ENCODE measurements around the gene PTPRN2.

The PTPRN2 gene

DNA sequence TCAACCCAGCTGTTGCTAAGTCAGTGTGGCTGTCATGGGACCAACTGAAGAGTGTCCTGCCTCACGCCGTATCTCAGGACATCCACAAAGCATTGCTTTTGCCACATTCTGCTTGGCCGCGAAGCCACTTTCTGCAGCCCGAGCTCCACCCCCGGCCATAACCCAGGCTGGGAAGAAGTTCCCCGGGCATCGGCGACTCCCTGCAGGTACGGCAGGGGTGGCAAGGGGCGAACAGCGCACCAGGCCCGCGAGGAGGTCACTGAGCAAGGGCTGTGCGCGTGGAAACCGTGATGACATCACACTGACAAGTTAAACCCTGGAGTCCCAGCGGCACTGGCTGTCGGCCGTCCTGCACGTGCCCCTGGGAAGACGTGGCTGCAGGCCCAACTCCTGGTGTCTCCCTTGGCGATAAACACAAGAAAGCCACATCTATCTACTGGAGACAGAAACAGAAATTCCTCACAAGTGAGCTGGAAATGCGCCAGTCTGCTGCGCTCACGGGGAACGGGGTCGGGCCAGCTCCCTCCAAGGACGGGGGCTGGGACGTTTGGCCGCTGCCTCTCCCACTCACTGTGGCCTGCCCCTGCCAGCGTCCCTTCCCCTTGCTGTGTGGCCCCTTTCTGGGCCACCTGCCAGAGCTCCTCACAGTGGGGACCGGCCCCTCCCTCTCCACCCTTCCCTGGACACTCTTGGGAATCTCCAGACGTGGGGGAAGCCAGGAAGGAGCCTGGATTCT, 924.5 kb downstream of the PTPRN2 start:
- no peak for DNase-seq (ENCODE audit: low spot score)

DNA sequence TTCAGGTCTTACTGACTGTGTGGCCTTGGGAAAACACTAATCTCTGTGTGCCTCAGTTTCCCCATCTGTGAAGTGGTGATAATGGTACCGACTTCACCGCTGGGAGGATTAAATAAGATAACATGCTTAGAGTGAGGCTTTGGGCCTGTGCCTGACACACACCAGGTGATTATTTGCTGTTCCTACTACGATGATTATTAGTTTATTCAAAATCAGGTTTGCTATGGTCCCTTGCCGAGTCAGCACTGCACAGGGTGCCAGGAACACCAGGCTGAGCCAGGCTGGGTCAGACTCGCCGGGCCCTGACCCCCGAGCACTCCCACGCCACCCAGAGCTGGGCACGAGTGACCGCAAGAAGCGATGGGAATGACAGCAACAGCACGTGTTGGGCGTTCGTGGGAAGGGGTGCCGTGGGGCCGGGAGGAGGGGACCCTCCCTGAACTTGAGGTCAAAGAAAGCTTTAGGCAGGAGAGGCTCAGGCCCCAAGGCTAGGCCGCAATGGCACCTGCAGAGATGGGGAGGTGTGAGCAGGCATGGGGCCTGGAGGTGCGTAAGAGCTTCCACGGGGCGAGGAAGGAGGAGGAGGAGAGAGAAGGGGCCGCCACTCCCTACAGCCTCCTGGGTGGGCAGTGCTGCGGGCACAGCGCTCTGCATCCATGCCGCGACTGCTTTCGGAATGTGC, 925.4 kb downstream of the PTPRN2 start:
- no peak for DNase-seq (ENCODE audit: low spot score)

DNA sequence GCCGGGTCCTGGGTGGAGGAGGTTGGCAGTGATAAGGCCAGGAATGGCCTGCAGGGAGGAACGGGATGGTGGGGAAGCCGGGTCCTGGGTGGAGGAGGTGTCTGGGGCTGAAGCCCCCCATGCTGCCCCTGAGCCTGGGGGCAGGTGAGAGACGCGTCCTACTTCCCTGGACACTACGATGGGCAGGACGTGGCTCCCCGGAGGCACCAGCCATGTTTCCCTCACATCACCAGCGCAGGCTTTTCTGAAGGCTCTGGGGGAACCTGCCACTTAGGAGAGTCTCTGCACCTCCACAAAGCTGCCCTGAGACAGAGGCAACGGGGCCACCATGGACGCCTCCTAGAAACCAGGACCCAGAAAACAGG, 926.0 kb downstream of the PTPRN2 start:
- no peak for DNase-seq (ENCODE audit: low spot score)

DNA sequence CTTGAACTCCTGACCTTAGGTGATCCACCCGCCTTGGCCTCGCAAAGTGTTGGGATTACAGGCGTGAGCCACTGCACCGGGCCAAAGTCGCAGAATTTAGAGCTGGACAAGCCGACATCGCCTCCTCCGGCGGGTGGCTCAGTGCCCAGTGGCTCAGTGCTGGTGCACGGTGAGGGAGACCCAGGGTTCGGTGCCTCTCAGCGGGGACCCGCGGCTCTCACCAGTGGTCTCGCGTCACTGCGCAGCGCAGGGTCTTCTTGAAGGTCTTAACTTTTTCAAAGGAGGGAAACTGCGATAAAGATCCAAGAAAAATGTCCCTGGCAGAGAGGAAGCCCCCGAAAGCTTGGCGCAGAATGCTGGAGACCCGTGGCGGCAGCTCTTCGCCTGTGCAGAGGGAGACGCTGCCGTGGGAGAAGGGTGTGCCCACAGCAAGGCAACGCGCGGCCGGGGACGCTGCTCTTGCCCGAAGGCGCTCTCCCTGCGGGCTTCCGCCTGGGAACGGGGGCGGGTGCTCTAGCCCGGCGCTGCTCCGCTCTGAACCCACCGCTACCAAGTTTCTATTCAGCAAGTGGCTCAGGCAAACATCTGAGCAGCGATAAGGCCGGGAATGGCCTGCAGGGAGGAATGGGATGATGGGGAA, 926.5 kb downstream of the PTPRN2 start:
- no peak for DNase-seq (ENCODE audit: low spot score)

DNA sequence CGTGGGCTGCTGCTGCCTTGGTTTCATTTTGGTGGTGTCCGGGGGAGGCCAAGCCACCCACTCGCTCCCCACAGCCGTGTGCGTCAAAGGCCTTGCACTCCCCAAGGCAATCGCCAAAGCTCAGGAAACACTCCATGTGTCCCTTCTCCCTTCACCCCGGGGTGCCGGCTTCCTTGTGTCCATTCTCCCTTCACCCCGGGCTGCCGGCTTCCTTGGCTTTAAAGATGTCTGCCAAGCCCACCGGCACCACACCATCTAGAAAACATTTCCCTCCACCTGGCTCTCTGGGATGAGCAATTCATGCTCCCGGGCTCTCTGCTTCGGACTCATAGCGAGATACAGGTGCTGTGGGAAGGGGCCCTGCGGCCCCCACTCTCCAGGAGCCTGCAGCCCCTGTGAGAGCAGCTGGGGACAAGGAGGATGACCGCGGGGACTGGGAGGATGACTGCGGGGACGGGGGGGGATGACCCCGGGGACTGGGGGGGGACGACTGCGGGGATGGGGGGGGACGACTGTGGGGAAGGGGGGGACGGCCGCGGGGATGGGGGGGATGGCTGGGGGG, 928.7 kb downstream of the PTPRN2 start:
- no peak for DNase-seq (ENCODE audit: low spot score)

DNA sequence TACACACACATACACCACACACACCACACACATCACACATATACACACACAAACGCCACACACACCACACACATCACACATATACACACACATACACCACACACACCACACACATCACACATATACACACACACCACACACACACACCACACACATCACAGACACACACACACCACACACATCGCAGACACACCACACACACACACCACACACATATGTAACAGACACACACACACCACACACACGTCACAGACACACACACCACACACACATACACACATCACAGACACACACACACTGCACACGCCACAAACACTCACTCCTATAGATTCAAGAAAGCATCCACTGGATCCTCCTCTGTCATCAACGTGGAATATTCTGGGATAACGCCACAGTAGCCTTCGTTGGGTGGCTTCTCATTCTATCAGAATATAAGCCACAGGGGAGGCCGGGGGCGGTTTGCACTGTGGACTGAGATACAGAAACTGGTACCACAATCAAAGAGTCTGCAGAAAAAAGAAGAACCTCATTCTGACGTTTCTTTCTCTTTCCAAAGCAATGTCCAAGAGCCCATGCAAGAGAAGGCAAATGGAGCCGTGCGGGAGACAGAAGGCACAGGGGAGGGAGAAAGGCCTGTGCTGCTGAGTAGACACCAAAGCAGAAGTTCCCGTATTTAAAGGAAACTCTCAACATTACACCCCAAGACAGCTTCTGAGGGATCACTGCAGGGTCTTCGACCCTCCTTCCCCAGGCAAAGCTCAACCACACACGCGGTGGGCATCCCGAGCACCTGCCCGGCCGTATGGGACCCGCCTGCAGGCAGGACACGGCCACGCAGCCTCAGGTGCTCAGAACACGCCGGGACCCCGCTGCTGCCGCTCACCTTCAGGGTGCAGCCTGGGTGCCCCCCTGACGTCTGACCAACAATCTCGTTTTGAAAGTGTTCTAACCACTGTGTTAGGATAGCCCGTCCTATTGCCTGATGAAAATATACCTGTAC, 929.6 kb downstream of the PTPRN2 start:
- DNase-seq (ENCODE audit: low spot score): no peak

DNA sequence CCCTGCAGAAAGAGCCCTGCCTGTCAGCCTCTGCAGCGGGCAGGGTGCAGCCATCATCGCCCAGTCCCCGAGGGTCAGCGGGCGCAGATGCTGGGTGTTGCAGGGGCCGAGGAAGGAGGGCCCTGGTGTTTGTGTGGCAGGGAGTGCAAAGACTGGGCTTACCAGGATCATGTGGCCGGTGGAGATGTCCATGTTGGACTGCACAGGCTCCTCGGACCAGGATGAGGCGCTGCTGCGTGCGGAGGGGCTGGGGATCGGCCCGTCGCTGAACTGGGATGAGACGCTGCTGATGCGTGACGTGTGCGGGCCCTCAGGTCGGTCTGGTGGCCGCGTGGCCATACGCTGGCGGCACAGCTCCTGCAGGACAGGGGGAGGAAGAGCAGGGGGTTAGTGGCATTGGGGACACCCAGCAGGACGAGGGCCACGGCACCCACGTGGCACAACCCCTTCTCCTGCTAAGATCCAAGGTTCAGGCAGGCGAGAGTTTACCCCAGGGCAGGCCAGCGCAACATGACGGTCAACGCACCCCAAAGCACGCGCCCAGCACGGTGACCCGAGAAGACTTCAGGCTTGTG, 931.3 kb downstream of the PTPRN2 start:
- DNase-seq (ENCODE audit: low spot score): no peak

DNA sequence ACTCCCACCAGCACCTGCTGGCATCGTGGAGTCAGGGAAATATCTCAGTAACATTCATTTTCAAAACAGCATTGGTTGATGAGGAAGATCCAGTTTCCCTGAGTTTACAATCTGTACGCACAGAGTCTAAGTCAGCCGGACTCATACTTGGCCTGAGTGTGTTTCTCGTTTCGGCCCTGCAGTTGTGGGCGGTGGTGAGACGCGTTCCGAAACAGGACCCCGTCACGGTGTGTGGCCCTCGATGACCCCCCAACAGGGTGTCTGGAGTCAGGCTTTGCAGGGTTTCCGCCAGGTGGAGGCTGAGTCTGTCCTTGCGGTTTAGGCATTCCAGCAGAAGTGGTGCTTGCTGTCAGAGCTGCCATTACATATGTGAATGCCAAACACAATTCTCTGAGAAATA, 933.3 kb downstream of the PTPRN2 start:
- no peak for DNase-seq (ENCODE audit: low spot score)

DNA sequence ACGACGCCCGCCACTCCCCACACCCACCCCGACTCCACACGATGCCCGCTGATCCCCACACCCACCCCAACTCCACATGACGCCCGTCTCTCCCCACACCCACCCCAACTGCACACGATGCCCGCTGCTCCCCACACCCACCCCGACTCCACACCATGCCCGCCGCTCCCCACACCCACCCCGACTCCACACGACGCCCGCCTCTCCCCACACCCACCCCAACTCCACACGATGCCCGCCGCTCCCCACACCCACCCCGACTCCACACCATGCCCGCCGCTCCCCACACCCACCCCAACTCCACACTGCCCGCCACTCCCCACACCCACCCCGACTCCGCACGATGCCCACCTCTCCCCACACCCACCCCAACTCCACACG, 933.8 kb downstream of the PTPRN2 start:
- no peak for DNase-seq (ENCODE audit: low spot score)

DNA sequence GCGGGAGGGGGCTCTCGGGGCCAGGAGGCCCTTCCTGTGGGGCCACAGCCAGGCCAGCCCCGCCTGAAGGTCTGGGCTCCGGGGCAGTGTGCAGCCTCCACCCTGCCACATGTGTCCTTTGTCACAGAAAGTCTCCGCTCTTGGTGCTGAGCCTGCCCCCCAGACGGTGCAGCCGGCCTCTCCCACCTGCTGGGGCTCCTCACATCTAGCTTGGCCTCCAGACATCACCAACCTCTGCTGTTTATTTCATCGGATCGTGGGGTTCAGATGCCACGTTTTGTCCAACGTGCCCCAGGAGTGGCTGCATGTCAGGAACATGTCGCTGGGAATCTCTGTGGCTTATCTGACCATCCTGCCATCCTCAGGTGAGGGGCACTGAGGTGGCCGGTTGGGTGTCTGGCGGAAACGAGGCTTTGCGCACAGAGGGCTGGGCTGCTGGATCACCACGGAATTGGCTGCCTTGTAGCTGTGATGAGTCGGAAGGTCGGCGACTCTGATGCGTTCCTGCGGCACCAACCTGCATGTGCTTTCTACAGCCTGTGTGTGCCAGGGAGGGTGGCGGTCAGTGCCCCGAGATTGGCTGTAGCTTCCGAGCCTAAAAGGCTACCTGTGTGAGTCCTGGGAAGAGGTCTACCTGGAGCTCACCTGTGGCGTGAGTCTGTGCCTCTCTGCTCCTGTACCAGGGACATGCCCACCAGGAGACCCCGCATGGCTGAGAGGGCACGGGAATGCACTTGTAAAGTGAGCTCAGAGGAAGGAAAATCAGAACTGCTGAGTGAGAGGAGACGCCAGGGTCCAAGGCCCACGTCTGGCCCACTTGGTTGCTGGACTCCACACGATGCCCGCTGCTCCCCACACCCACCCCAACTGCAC, 934.4 kb downstream of the PTPRN2 start:
- DNase-seq (ENCODE audit: low spot score): no peak

DNA sequence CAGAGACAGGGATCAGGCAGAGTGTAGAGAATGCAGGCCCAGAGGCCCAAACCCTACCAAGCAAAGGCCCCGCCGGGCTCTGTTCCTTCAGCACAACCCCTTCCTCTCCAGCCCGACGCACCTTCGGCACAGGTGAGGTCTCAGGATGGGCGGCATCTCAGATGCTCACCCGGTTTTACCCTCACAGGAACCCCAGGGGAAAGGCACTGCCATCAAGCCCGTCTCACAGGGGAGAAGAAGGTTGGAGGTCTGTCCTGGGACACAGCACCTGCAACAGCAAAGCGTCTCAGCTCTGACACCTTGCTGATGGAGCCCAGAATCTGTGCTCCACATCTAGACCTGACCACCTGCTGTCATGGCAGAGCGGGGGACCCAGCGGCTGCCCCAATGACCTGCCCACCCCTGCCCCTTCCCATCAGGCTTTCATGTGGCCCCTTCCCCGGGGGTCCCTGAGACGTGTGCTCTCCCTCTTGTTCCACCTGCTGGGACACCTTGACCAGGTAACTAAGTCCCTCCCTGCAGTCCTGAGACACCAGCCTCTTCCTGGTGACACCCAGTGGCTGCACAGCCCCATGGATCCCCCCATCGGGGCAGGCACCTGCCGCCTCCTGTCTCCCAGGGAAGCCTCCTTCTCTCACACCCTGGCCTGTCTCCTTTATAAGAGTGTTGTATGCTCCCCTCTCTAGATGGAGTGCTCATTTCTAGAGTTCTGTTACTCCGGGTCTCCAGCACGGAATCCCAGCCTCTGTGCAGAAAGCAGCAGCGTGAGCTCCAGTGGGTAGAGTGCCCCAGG, 935.3 kb downstream of the PTPRN2 start:
- DNase-seq (ENCODE audit: low spot score): no peak

DNA sequence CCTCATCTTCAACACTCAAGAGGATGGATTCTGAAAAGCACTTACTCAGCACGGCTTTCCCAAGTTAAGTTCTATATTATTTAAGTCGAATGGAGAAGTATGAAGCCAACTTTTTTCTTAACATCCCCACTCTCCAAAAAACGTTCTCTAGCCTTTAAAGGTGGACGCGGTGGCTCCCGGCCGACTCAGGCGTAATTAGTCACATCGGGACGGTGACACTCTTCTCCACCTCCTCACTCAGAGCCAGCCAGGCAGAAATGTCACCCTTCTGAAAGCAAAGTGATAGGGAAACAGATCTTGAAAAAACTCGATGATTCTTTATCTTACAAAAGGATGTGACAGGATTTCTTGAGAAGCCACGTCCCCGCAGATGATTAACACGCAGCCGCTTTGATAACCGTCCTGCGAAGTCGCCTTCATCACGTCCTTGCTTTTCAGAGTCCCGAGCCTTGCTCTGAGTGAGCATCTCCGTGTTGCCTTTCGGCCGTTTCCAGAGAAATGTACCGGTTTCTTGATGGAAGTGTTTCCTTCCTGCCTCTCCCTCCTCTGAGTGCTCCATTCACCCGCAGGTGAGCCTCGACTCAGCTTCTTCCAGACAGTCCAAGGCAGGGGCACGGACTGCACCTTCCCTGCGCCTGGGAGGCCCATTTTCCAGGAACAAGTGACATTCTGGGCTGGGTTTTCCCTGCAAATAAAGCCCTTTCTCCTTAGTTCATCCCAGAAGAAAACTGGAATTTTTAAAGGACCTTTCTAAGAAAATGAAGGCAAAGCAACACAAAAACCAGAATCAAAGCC, 936.1 kb downstream of the PTPRN2 start:
- no peak for DNase-seq (ENCODE audit: low spot score)

DNA sequence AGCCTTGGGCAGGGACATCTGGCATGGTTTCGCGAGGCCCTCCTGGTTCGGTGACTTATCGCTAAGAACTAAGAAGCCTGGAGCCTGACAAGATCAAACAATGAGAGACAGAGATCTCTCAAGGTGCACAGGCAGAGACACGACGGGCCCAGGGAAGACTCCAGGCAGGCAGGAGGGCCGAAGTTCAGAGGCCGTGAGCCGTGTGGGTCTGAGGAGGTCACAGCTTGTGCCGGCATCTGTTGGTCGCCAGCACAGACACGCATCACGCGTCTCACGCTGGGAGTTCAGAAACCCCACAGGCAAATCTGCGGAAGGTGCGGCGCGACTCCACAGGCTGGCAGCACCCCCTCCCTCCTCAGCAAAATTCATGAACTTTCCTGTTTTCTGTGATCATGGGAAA, 936.8 kb downstream of the PTPRN2 start:
- DNase-seq (ENCODE audit: low spot score): no peak

DNA sequence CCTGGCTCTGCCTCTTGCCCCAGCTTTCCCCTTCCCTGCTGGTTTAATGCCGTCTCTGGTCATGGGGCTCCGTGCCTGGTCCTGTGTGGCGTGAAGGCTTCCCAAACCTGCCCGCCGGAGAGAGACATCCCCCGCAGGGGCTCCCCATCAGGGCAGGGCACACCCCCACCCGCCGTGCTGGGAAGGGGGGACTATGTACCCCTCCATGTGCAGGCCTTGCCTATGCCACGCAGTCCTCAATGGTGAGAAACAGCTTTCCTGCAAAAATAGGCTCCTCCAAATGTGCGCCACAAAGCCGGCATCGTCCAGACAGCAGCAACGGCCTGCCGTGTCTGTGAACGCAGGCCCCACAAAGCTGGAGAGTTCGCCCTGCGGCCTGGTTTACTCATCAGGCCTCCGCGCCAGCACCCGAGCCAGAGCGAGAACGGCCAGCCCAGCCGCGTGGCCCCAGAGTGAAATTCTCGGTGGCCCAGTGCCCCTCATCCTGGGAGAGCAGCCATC, 937.4 kb downstream of the PTPRN2 start:
- no peak for DNase-seq (ENCODE audit: low spot score)

DNA sequence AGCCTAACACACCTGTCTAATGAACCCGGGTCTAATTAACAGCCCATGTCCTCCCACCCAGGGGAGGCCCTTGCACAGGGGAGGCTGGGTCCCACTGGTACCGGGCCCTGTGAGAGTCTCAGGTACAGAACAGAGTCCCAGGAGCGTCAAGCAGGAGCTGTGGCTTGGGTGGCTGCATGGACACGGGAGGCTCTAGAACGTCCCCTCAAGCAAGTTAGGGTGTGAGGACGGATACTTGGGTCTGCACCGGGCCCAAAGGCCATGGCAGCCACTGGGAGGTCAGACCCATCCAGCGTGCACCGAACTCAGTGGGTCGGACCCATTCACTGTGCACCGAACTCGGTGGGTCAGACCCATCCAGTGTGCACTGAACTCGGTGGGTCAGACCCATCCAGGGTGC, 941.1 kb downstream of the PTPRN2 start:
- DNase-seq (ENCODE audit: low spot score): no peak

DNA sequence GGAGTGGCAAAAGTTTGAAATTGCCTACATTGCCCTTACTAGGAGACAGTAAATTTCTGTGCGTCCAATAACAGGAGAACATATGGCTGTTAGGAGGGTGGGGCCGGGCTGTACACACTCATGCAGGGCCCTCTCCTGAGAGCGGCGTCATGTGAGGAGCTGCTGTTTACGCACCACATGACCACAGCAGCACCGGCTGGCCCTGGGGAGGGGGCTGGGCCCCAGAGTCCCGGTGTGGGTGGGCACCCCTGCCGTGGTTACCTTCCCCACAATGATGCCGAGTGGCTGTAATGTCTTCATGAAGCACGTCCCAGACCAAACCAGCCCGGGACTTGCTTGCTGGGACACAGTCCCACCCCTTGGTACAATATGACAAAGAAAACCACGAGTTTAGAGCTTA, 942.1 kb downstream of the PTPRN2 start:
- DNase-seq (ENCODE audit: low spot score): no peak

DNA sequence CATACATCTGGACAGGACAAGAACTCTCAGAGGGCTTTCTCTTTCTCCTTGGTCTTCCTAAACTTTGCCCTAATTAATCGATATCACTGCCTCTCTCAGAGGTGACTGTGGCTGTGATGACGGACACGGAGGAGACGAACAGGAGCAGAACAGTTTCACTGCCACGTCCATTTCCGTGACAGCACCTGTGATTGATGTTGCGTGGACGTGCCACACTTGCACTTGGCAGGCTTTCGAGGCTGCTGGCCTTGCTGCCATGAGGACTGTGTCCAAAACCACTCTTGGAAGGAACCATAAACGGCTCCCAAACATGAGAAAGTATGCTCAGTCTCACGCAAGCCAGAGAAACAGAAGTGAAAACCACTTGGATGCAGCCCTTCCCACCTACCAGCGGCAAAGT, 942.7 kb downstream of the PTPRN2 start:
- DNase-seq (ENCODE audit: low spot score): no peak

DNA sequence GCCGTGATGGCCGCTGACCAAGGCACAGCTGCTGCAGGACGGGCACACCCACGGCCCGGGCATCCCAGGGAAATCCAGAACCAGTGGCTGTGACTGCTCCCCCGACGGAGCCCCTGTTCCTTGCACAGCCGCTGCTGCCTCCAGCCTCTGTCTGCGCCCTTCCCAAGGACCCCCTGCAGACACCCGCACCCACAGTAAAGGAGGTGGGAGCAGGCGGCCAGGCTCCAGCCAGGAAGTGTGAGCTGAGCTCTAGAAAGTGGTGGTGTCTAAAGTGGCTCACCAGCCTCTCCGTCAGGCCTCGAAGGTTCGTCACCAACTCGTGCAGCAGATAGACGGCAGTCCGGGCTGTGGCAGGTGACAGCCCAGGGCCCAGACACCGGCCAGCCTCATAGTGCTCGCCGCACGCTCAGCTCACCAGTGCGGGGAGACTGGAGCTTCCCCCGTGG, 944.1 kb downstream of the PTPRN2 start:
- DNase-seq (ENCODE audit: low spot score): no peak

DNA sequence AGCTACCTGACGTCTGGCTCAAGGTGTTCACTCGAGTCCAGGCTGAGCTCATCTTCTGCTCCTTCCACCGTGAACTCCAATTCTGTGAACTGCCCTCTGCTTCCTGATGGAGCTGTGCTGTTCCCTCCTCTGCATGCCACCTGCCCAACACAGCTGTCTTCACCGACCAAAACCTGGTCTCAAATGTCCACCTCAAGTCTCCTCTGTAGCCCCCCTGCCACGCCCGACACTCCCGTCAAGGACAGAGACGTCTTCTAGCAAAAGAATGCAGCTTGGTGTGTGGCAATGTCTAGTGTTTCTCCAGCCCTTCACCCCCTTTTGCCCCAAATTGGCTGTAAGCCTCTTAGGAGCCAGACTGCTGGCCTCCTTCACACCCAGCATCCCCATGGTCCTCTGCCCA, 945.8 kb downstream of the PTPRN2 start:
- DNase-seq (ENCODE audit: low spot score): no peak

All from LoVo (cell line).